ENCODE data around the gene GTF3C1. TPM values are rescaled to one million over a fixed set of nuclear protein-coding genes. Genes with fewer than 3 reads are reported as not detected.

GTF3C1 gene
- total and polyA plus RNA-seq, 4 donors: 15.3 to 28.0 (median 22.2) TPM

DNA sequence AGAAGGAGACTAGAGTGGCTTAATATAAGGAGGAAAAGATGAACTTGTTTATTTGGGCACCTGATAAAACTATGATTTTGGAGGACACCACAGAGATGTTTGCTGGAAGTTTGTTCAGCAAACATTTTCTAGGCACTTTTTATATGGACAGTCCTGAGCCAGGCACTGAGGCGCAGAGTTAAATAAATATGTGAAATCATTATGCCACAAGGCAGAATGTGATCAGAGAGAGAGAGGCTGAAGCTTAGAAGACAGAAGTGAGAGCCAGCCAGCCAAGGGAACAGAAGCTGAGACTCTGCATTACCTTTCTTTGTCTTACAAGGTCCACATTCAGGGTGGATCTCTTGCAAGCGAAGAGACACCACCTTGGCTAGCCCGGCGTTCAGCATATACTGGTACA, 21.4 kb downstream of the GTF3C1 start:
- Histone ChIP-seq H3K27me3 (ENCODE audit: control insufficient read depth in 4 of 4, insufficient read depth in 4 of 4, low read length in 3 of 4) (no peaks in the 10 kb centered on the region), H3K9me3 (ENCODE audit: control insufficient read depth in 4 of 4, low read length in 3 of 4) (no peaks in the 10 kb centered on the region), H3K9ac (ENCODE audit: low read depth in 1 of 2, low read length in 2 of 2) (no peak overlapping the region), H3K27ac (ENCODE audit: low read depth in 1 of 2, low read length in 2 of 2) (no peak overlapping the region), H3K4me1 (ENCODE audit: control insufficient read depth in 4 of 4, insufficient read depth in 4 of 4, low read length in 3 of 4) (no peaks in the 10 kb centered on the region), H3K36me3 (ENCODE audit: control insufficient read depth in 4 of 4, insufficient read depth in 3 of 4, low read depth in 1 of 4, low read length in 3 of 4) (peaks cover 6 to 82% (median 58%) of the 10 kb centered on the region in 4 donors), H3K4me3 (ENCODE audit: low read depth in 1 of 3, low read length in 3 of 3) (no peak overlapping the region)
- no peak for TF ChIP-seq YY1 (IDR thresholded peaks at IDR 0.05)
- TF ChIP-seq FOXA2 (IDR thresholded peaks at IDR 0.05): no peak
- TF ChIP-seq RAD21 (IDR thresholded peaks at IDR 0.05): no peak
- no peak for TF ChIP-seq HNF4G (IDR thresholded peaks at IDR 0.05)
- TF ChIP-seq NR2F2 (IDR thresholded peaks at IDR 0.05): no peak
- no peak for TF ChIP-seq FOXA1 (IDR thresholded peaks at IDR 0.05)
- TF ChIP-seq, protein P1, sequence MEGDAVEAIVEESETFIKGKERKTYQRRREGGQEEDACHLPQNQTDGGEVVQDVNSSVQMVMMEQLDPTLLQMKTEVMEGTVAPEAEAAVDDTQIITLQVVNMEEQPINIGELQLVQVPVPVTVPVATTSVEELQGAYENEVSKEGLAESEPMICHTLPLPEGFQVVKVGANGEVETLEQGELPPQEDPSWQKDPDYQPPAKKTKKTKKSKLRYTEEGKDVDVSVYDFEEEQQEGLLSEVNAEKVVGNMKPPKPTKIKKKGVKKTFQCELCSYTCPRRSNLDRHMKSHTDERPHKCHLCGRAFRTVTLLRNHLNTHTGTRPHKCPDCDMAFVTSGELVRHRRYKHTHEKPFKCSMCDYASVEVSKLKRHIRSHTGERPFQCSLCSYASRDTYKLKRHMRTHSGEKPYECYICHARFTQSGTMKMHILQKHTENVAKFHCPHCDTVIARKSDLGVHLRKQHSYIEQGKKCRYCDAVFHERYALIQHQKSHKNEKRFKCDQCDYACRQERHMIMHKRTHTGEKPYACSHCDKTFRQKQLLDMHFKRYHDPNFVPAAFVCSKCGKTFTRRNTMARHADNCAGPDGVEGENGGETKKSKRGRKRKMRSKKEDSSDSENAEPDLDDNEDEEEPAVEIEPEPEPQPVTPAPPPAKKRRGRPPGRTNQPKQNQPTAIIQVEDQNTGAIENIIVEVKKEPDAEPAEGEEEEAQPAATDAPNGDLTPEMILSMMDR (IDR thresholded peaks at IDR 0.05; ENCODE audit: low read depth, low read length, missing input control): no peak
- TF ChIP-seq HNF4A (conservative IDR thresholded peaks at IDR 0.05): no peak
- no peak for TF ChIP-seq JUND (IDR thresholded peaks at IDR 0.05)
- TF ChIP-seq SP1 (IDR thresholded peaks at IDR 0.05): no peak
- no peak for DNase-seq (ENCODE audit: low spot score)
- 95% methylated on average over 4 of the region's 4 CpGs for WGBS

DNA sequence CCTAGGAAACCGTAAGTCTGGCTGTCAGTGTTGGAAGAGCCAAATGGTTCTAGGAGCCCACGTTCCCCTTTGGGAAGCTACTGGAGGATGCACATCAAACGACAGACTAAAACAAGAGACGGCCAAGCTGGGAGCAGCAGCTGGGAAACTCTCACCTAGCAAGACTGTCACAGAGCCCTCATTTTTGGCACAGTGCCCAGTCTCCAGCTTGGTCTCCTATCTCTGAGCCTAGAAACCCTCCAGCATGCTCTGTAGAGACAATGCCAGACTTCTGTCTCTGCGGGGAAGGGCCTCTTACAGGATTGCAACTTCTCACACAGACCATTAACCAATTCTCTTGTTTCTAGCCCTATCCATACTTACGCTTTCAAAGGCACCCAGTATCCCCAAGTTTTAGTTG, 23.5 kb downstream of the GTF3C1 start:
- Histone ChIP-seq H3K27ac (ENCODE audit: low read depth in 1 of 2, low read length in 2 of 2) (no peak overlapping the region), H3K9ac (ENCODE audit: low read depth in 1 of 2, low read length in 2 of 2) (no peak overlapping the region), H3K9me3 (ENCODE audit: control insufficient read depth in 4 of 4, low read length in 3 of 4) (no peaks in the 10 kb centered on the region), H3K4me1 (ENCODE audit: control insufficient read depth in 4 of 4, insufficient read depth in 4 of 4, low read length in 3 of 4) (peaks cover 0 to 2% (median 0%) of the 10 kb centered on the region in 4 donors), H3K27me3 (ENCODE audit: control insufficient read depth in 4 of 4, insufficient read depth in 4 of 4, low read length in 3 of 4) (no peaks in the 10 kb centered on the region), H3K4me3 (ENCODE audit: low read depth in 1 of 3, low read length in 3 of 3) (no peak overlapping the region), H3K36me3 (ENCODE audit: control insufficient read depth in 4 of 4, insufficient read depth in 3 of 4, low read depth in 1 of 4, low read length in 3 of 4) (peaks cover 3 to 71% (median 53%) of the 10 kb centered on the region in 4 donors)
- DNase-seq (ENCODE audit: low spot score): no peak
- 95% methylated on average over 6 of the region's 6 CpGs for WGBS
- TF ChIP-seq FOXA2 (IDR thresholded peaks at IDR 0.05) (no peak), RXRA (IDR thresholded peaks at IDR 0.05) (no peak), JUND (IDR thresholded peaks at IDR 0.05) (no peak), HNF4A (conservative IDR thresholded peaks at IDR 0.05) (no peak), HNF4G (IDR thresholded peaks at IDR 0.05) (no peak), YY1 (IDR thresholded peaks at IDR 0.05) (no peak), NR2F2 (IDR thresholded peaks at IDR 0.05) (no peak), GABPA (IDR thresholded peaks at IDR 0.05 in 1 of 2, conservative IDR thresholded peaks at IDR 0.05 in 1 of 2) (no peak), EGR1 (IDR thresholded peaks at IDR 0.05; ENCODE audit: low read depth in 2 of 2) (no peak), SP1 (IDR thresholded peaks at IDR 0.05) (no peak), FOXA1 (IDR thresholded peaks at IDR 0.05) (no peak), RAD21 (IDR thresholded peaks at IDR 0.05) (no peak), TAF1 (conservative IDR thresholded peaks at IDR 0.05) (no peak)
- TF ChIP-seq, protein P2, sequence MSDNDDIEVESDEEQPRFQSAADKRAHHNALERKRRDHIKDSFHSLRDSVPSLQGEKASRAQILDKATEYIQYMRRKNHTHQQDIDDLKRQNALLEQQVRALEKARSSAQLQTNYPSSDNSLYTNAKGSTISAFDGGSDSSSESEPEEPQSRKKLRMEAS (IDR thresholded peaks at IDR 0.05): no peak
- TF ChIP-seq, protein P3, sequence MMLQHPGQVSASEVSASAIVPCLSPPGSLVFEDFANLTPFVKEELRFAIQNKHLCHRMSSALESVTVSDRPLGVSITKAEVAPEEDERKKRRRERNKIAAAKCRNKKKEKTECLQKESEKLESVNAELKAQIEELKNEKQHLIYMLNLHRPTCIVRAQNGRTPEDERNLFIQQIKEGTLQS (IDR thresholded peaks at IDR 0.05): no peak
- TF ChIP-seq, protein P1 (IDR thresholded peaks at IDR 0.05; ENCODE audit: low read depth, low read length, missing input control): no peak
- TF ChIP-seq, protein P4, sequence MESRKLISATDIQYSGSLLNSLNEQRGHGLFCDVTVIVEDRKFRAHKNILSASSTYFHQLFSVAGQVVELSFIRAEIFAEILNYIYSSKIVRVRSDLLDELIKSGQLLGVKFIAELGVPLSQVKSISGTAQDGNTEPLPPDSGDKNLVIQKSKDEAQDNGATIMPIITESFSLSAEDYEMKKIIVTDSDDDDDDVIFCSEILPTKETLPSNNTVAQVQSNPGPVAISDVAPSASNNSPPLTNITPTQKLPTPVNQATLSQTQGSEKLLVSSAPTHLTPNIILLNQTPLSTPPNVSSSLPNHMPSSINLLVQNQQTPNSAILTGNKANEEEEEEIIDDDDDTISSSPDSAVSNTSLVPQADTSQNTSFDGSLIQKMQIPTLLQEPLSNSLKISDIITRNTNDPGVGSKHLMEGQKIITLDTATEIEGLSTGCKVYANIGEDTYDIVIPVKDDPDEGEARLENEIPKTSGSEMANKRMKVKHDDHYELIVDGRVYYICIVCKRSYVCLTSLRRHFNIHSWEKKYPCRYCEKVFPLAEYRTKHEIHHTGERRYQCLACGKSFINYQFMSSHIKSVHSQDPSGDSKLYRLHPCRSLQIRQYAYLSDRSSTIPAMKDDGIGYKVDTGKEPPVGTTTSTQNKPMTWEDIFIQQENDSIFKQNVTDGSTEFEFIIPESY (IDR thresholded peaks at IDR 0.05): no peak
- TF ChIP-seq, protein P5, sequence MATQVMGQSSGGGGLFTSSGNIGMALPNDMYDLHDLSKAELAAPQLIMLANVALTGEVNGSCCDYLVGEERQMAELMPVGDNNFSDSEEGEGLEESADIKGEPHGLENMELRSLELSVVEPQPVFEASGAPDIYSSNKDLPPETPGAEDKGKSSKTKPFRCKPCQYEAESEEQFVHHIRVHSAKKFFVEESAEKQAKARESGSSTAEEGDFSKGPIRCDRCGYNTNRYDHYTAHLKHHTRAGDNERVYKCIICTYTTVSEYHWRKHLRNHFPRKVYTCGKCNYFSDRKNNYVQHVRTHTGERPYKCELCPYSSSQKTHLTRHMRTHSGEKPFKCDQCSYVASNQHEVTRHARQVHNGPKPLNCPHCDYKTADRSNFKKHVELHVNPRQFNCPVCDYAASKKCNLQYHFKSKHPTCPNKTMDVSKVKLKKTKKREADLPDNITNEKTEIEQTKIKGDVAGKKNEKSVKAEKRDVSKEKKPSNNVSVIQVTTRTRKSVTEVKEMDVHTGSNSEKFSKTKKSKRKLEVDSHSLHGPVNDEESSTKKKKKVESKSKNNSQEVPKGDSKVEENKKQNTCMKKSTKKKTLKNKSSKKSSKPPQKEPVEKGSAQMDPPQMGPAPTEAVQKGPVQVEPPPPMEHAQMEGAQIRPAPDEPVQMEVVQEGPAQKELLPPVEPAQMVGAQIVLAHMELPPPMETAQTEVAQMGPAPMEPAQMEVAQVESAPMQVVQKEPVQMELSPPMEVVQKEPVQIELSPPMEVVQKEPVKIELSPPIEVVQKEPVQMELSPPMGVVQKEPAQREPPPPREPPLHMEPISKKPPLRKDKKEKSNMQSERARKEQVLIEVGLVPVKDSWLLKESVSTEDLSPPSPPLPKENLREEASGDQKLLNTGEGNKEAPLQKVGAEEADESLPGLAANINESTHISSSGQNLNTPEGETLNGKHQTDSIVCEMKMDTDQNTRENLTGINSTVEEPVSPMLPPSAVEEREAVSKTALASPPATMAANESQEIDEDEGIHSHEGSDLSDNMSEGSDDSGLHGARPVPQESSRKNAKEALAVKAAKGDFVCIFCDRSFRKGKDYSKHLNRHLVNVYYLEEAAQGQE (IDR thresholded peaks at IDR 0.05): no peak

Measured in liver (tissue), 9 donors.